Cardiac muscle cell (in vitro differentiated cells and primary cell): ENCODE measurements around the gene PSMD5. TPM values are rescaled to one million over a fixed set of nuclear protein-coding genes. Genes with fewer than 3 reads are reported as not detected.

Experiments used
- DNase-seq, 2 donors: peaks; one replicate each; pipeline versions ENCODE4 v3.0.0 to v3.0.0-alpha.2; 2010 to 2017; ENCODE audit warnings: low read depth in 1 of 2, low spot score in 1 of 2
- H3K27ac ChIP-seq: fragments of 200-600 bp; sonication (generic); 2 replicates; pipeline ENCODE4 v1.5.1; 2016
- H3K27me3 ChIP-seq: fragments of 200-600 bp; sonication (generic); 2 replicates; pipeline ENCODE4 v1.6.0; 2016; ENCODE audit warnings: control low read depth
- H3K36me3 ChIP-seq: fragments of 200-600 bp; sonication (generic); 2 replicates; pipeline ENCODE4 v1.5.1; 2016; ENCODE audit warnings: control low read depth
- H3K4me1 ChIP-seq: fragments of 200-600 bp; sonication (generic); 2 replicates; pipeline ENCODE4 v1.8.1; 2017; ENCODE audit warnings: low read depth, mild to moderate bottlenecking, mixed run types
- H3K4me3 ChIP-seq: fragments of 200-600 bp; sonication (generic); 2 replicates; pipeline ENCODE4 v1.5.1; 2016; ENCODE audit warnings: mild to moderate bottlenecking
- H3K9me3 ChIP-seq: fragments of 200-600 bp; sonication (generic); 2 replicates; pipeline ENCODE4 v1.5.1; 2017; ENCODE audit warnings: low read depth, mild to moderate bottlenecking, control low read depth
- CTCF ChIP-seq: IDR thresholded peaks from 2 replicates; pipeline ENCODE4 v1.5.1; 2012; ENCODE audit warnings: low read depth, mild to moderate bottlenecking, low read length
- polyA plus RNA-seq: library from polyadenylated mRNA; unstranded; fragments of >200 nt; fragmentation: Nextera tagmentation; extraction: Ambion mirVana; gene quantifications from 2 replicates; pipeline ENCODE4 v1.2.1, GENCODE V29; 2016
- total RNA-seq: library from RNA; depleted of rRNA; stranded (reverse); fragments of >200 nt; gene quantifications from 2 replicates; pipeline ENCODE4 v1.2.3, GENCODE V29; 2016

The PSMD5 gene
- total and polyA plus RNA-seq, 2 experiments from 2014 or later, result 16.0 to 25.3 TPM

GRCh38 chr9:120781236-120781635 lies 61.5 kb downstream of the PSMD5 start:
- DNase-seq, result no peak
- H3K27me3 ChIP-seq, result no peaks in the 10 kb centered on the region
- H3K4me1 ChIP-seq, result no peaks in the 10 kb centered on the region
- H3K36me3 ChIP-seq, result peaks cover 11% of the 10 kb centered on the region
- TF ChIP-seq CTCF, result no peak
- H3K9me3 ChIP-seq, result no peaks in the 10 kb centered on the region
- H3K4me3 ChIP-seq, result no peak overlapping the region
- no peak overlapping the region for H3K27ac ChIP-seq

GRCh38 chr9:120780367-120780766 lies 62.4 kb downstream of the PSMD5 start:
- Histone ChIP-seq H3K27ac (no peak overlapping the region), H3K4me3 (no peak overlapping the region), H3K27me3 (no peaks in the 10 kb centered on the region), H3K9me3 (no peaks in the 10 kb centered on the region), H3K4me1 (no peaks in the 10 kb centered on the region), H3K36me3 (peaks cover 16% of the 10 kb centered on the region)
- no peak for TF ChIP-seq CTCF
- no peak for DNase-seq

GRCh38 chr9:120779227-120779626 lies 63.5 kb downstream of the PSMD5 start:
- H3K4me3 ChIP-seq, result no peak overlapping the region
- no peaks in the 10 kb centered on the region for H3K4me1 ChIP-seq
- DNase-seq, result no peak
- H3K27ac ChIP-seq, result no peak overlapping the region
- H3K36me3 ChIP-seq, result peaks cover 18% of the 10 kb centered on the region
- TF ChIP-seq CTCF, result no peak
- H3K9me3 ChIP-seq, result no peaks in the 10 kb centered on the region
- H3K27me3 ChIP-seq, result no peaks in the 10 kb centered on the region

GRCh38 chr9:120778758-120779157 lies 64.0 kb downstream of the PSMD5 start:
- Histone ChIP-seq H3K9me3 (no peaks in the 10 kb centered on the region), H3K4me3 (no peak overlapping the region), H3K4me1 (no peaks in the 10 kb centered on the region), H3K36me3 (peaks cover 18% of the 10 kb centered on the region), H3K27me3 (no peaks in the 10 kb centered on the region), H3K27ac (peak overlapping the region; percentile 39)
- no peak for DNase-seq
- TF ChIP-seq CTCF, result no peak

GRCh38 chr9:120777229-120777628 lies 65.5 kb downstream of the PSMD5 start:
- no peak overlapping the region for H3K4me3 ChIP-seq
- no peak for TF ChIP-seq CTCF
- no peaks in the 10 kb centered on the region for H3K9me3 ChIP-seq

GRCh38 chr9:120776788-120777187 lies 65.9 kb downstream of the PSMD5 start:
- H3K4me3 ChIP-seq, result no peak overlapping the region

More at GRCh38 chr9:120777229-120777628, 65.5 kb downstream of the PSMD5 start:
- H3K4me1 ChIP-seq, result no peaks in the 10 kb centered on the region
- no peaks in the 10 kb centered on the region for H3K27me3 ChIP-seq
- H3K36me3 ChIP-seq, result peaks cover 21% of the 10 kb centered on the region
- no peak overlapping the region for H3K27ac ChIP-seq
- DNase-seq, result no peak

More at GRCh38 chr9:120776788-120777187, 65.9 kb downstream of the PSMD5 start:
- no peaks in the 10 kb centered on the region for H3K4me1 ChIP-seq
- TF ChIP-seq CTCF, result no peak
- H3K27ac ChIP-seq, result no peak overlapping the region
- H3K27me3 ChIP-seq, result no peaks in the 10 kb centered on the region
- peaks cover 21% of the 10 kb centered on the region for H3K36me3 ChIP-seq
- DNase-seq, result no peak
- H3K9me3 ChIP-seq, result no peaks in the 10 kb centered on the region
